Measurements from ENCODE around the gene EVC. TPM values are rescaled to one million over a fixed set of nuclear protein-coding genes. Genes with fewer than 3 reads are reported as not detected.

The EVC gene
- total and polyA plus RNA-seq, 2 of the 4 experiments (the other 2 are of a cell fraction) = 16.8 to 18.9 TPM

- no peaks in the 10 kb centered on the region for H3K79me1 ChIP-seq (ENCODE audit: low read depth in 1 of 2, low read length in 2 of 2)
- H2BK20ac ChIP-seq (ENCODE audit: low read depth, low read length) = no peak overlapping the region
- H2BK15ac ChIP-seq (ENCODE audit: low read depth, low read length) = no peak overlapping the region
- no peak overlapping the region for H3K27ac ChIP-seq (ENCODE audit: insufficient read depth, low read length)
- H2BK120ac ChIP-seq (ENCODE audit: low read depth, low read length) = no peak overlapping the region
- no peak overlapping the region for H3K9ac ChIP-seq (ENCODE audit: low read depth, low read length)
- peaks cover 3% of the 10 kb centered on the region; the same call in 1 of the 2 replicates for H3K36me3 ChIP-seq (ENCODE audit: control insufficient read depth, insufficient read depth, low read length)
- ATAC-seq (ENCODE audit: low read depth) (no peak), DNase-seq (no peak)
- no peak overlapping the region for H3K14ac ChIP-seq (replicated peaks; ENCODE audit: low read depth, low read length)
- in situ Hi-C loops (cut with MboI; ENCODE audit: low sequenced_read_pairs) = no loop called here
- WGBS, 2 experiments (ENCODE audit: extremely low coverage in 2 of 2, insufficient read length in 1 of 2) = 80% methylated on average over 1 of the region's 4 CpGs; no CpG with 5 or more reads in 1 of the 2 experiments
- POLR2A ChIA-PET (ENCODE audit: unreplicated experiment) = no interaction called here
- CTCF ChIA-PET = no interaction called here
- H2AFZ ChIP-seq (replicated peaks; ENCODE audit: low read length, poor library complexity) = no peak overlapping the region
- H3K23ac ChIP-seq (ENCODE audit: low read depth, low read length) = no peak overlapping the region
- no peak overlapping the region for H3K4me2 ChIP-seq (ENCODE audit: low read depth, low read length)
- no peak overlapping the region for H3K4me3 ChIP-seq (ENCODE audit: insufficient read depth, low read depth, low read length)
- dilution Hi-C loops (cut with HindIII; ENCODE audit: low sequenced_read_pairs, unreplicated experiment) = no loop called here
- H4K8ac ChIP-seq (ENCODE audit: low read depth in 2 of 2, low read length in 2 of 2) = no peak overlapping the region
- H3K4me1 ChIP-seq (ENCODE audit: control insufficient read depth, insufficient read depth, low read length) = no peaks in the 10 kb centered on the region
- no peak overlapping the region for H3K56ac ChIP-seq (ENCODE audit: extremely low read depth, insufficient read depth, low read length)
- H3K9me3 ChIP-seq (ENCODE audit: control insufficient read depth, insufficient read depth, low read length) = no peaks in the 10 kb centered on the region
- no peak overlapping the region for H4K5ac ChIP-seq (ENCODE audit: low read depth, low read length)
- H2BK5ac ChIP-seq (ENCODE audit: low read depth, low read length, poor library complexity, severe bottlenecking) = no peak overlapping the region
- H3K9me1 ChIP-seq (ENCODE audit: insufficient read depth, low read length) = no peaks in the 10 kb centered on the region; the same call in 1 of the 2 replicates
- intact Hi-C loops (cut with micrococcal nuclease) = no loop called here
- no peak overlapping the region for H2AK5ac ChIP-seq (ENCODE audit: low read depth, low read length)
- H3K18ac ChIP-seq (ENCODE audit: low read depth, low read length) = no peak overlapping the region
- H3K4ac ChIP-seq (ENCODE audit: low read depth, low read length) = no peak overlapping the region
- no peak overlapping the region for H4K91ac ChIP-seq (ENCODE audit: insufficient read depth, low read depth, low read length)
- no peak overlapping the region for H2AK9ac ChIP-seq (replicated peaks; ENCODE audit: low read depth, low read length, poor library complexity)
- no peaks in the 10 kb centered on the region for H4K20me1 ChIP-seq (ENCODE audit: insufficient read depth, low read length)
- TF ChIP-seq MAFK (IDR thresholded peaks at IDR 0.05; ENCODE audit: low read depth, low read length) (no peak), FOS (IDR thresholded peaks at IDR 0.05; ENCODE audit: low read depth, low read length) (no peak), CEBPB (IDR thresholded peaks at IDR 0.05; ENCODE audit: low read depth, low read length) (no peak), NFE2L2 (IDR thresholded peaks at IDR 0.05; ENCODE audit: low read depth, low read length) (no peak), SMC3 (IDR thresholded peaks at IDR 0.05; ENCODE audit: low read depth, low read length) (no peak)
- TF ChIP-seq, protein P1, sequence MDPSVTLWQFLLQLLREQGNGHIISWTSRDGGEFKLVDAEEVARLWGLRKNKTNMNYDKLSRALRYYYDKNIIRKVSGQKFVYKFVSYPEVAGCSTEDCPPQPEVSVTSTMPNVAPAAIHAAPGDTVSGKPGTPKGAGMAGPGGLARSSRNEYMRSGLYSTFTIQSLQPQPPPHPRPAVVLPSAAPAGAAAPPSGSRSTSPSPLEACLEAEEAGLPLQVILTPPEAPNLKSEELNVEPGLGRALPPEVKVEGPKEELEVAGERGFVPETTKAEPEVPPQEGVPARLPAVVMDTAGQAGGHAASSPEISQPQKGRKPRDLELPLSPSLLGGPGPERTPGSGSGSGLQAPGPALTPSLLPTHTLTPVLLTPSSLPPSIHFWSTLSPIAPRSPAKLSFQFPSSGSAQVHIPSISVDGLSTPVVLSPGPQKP (IDR thresholded peaks at IDR 0.05; ENCODE audit: borderline replicate concordance, low read depth, low read length) = no peak
- BruUV-seq (replicated peaks) = no TSS peak
- H3K27me3 ChIP-seq (ENCODE audit: control insufficient read depth, insufficient read depth, low read length) = no peaks in the 10 kb centered on the region
Measured at GRCh38 chr4:5851637-5852301, 140.8 kb downstream of the EVC start.

Measured in IMR-90 (cell line).